Hepatocyte (in vitro differentiated cells): Measurements from ENCODE around the gene SMNDC1. TPM values are rescaled to one million over a fixed set of nuclear protein-coding genes. Genes with fewer than 3 reads are reported as not detected.

Experiments
- DNase-seq: peaks from one replicate; pipeline ENCODE4 v3.0.0-alpha.2; 2016; ENCODE audit warnings: low spot score
- H2AFZ ChIP-seq: fragments of 200-600 bp; sonication (generic); 2 replicates; pipeline ENCODE4 v1.6.0; 2016; ENCODE audit warnings: antibody characterized with exemption, mild to moderate bottlenecking
- H3K27ac ChIP-seq: fragments of 200-600 bp; sonication (generic); 2 replicates; pipeline ENCODE4 v1.5.1; 2016; ENCODE audit warnings: mild to moderate bottlenecking
- H3K27me3 ChIP-seq: fragments of 200-600 bp; sonication (generic); 2 replicates; pipeline ENCODE4 v1.6.1; 2016
- H3K36me3 ChIP-seq: fragments of 200-600 bp; sonication (generic); replicated peaks from 2 replicates; pipeline ENCODE4 v1.5.1; 2016; ENCODE audit warnings: low read depth; ENCODE audit not compliant: insufficient read depth
- H3K4me1 ChIP-seq: fragments of 200-600 bp; sonication (generic); 2 replicates; pipeline ENCODE4 v1.5.1; 2016; ENCODE audit warnings: mild to moderate bottlenecking, moderate library complexity; ENCODE audit not compliant: insufficient read depth
- H3K4me2 ChIP-seq: fragments of 200-600 bp; sonication (generic); 2 replicates; pipeline ENCODE4 v1.6.0; 2016
- H3K4me3 ChIP-seq: fragments of 200-600 bp; sonication (generic); 2 replicates; pipeline ENCODE4 v1.5.1; 2016; ENCODE audit warnings: mild to moderate bottlenecking
- H3K79me2 ChIP-seq: fragments of 200-600 bp; sonication (generic); 2 replicates; pipeline ENCODE4 v1.6.0; 2017; ENCODE audit warnings: mild to moderate bottlenecking
- H3K9me2 ChIP-seq: fragments of 200-600 bp; sonication (generic); replicated peaks from 2 replicates; pipeline ENCODE4 v1.6.0; 2017; ENCODE audit warnings: mild to moderate bottlenecking; ENCODE audit not compliant: insufficient read depth
- H3K9me3 ChIP-seq: fragments of 200-600 bp; sonication (generic); 2 replicates; pipeline ENCODE4 v1.5.1; 2016; ENCODE audit warnings: low read depth, mild to moderate bottlenecking
- H4K20me1 ChIP-seq: fragments of 200-600 bp; sonication (generic); 2 replicates; pipeline ENCODE4 v1.6.0; 2016; ENCODE audit warnings: mild to moderate bottlenecking; ENCODE audit not compliant: insufficient read depth, poor library complexity, severe bottlenecking
- CTCF ChIP-seq: fragments of 200-600 bp; sonication (generic); IDR thresholded peaks from 2 replicates; pipeline ENCODE4 v1.5.1; 2016; ENCODE audit warnings: antibody characterized with exemption, mild to moderate bottlenecking; ENCODE audit not compliant: poor library complexity
- EZH2 ChIP-seq: fragments of 200-600 bp; sonication (generic); IDR thresholded peaks from 2 replicates; pipeline ENCODE4 v1.6.1; 2016; ENCODE audit warnings: antibody characterized with exemption, mild to moderate bottlenecking, borderline replicate concordance
- EZH2phosphoT487 ChIP-seq: fragments of 200-600 bp; sonication (generic); IDR thresholded peaks from one replicate; pipeline ENCODE4 v1.6.1; 2018; ENCODE audit warnings: antibody characterized with exemption, mild to moderate bottlenecking, low read depth, moderate library complexity; ENCODE audit not compliant: unreplicated experiment, severe bottlenecking
- WGBS: methylation state at CpG from one replicate; pipeline ENCODE4 v1.1.6; 2016; ENCODE audit warnings: low lambda C conversion rate; ENCODE audit errors: missing lambda C conversion rate; 5-methylcytosine and 5-hydroxymethylcytosine counted together
- polyA plus RNA-seq: library from polyadenylated mRNA; unstranded; fragments of >200 nt; fragmentation: Nextera tagmentation; extraction: Ambion mirVana; gene quantifications from 2 replicates; pipeline ENCODE4 v1.2.1, GENCODE V29; 2016
- total RNA-seq: library from RNA; depleted of rRNA; stranded (reverse); fragments of >200 nt; gene quantifications from 2 replicates; pipeline ENCODE4 v1.2.3, GENCODE V29; 2014

SMNDC1 gene
- total and polyA plus RNA-seq, 2 experiments from 2014 or later = 13.6 to 14.3 TPM

GRCh38 chr10:110317866-110318850, 13.4 kb upstream of the SMNDC1 start:
- WGBS = 91% methylated on average over 15 of the region's 15 CpGs
- Histone ChIP-seq H3K27ac (no peak overlapping the region), H3K9me2 (no peaks in the 10 kb centered on the region), H4K20me1 (no peaks in the 10 kb centered on the region), H3K79me2 (no peaks in the 10 kb centered on the region), H3K27me3 (no peaks in the 10 kb centered on the region), H3K9me3 (no peaks in the 10 kb centered on the region), H3K4me2 (no peak overlapping the region), H3K4me1 (no peaks in the 10 kb centered on the region), H2AFZ (no peak overlapping the region), H3K36me3 (no peaks in the 10 kb centered on the region), H3K4me3 (no peak overlapping the region)
- DNase-seq = no peak
- TF ChIP-seq EZH2phosphoT487 = no peak
- no peak for TF ChIP-seq CTCF
- no peak for TF ChIP-seq EZH2

GRCh38 chr10:110313674-110314073, 9.0 kb upstream of the SMNDC1 start:
- H4K20me1 ChIP-seq = no peaks in the 10 kb centered on the region
- no peak overlapping the region for H2AFZ ChIP-seq
- H3K4me1 ChIP-seq = no peaks in the 10 kb centered on the region
- H3K9me3 ChIP-seq = no peaks in the 10 kb centered on the region
- no peaks in the 10 kb centered on the region for H3K9me2 ChIP-seq
- no peak overlapping the region for H3K27ac ChIP-seq
- no peaks in the 10 kb centered on the region for H3K36me3 ChIP-seq
- H3K4me3 ChIP-seq = no peak overlapping the region
- no peak for DNase-seq
- H3K27me3 ChIP-seq = no peaks in the 10 kb centered on the region
- H3K79me2 ChIP-seq = no peaks in the 10 kb centered on the region
- no peak overlapping the region for H3K4me2 ChIP-seq
- WGBS = 83% methylated on average over 2 of the region's 2 CpGs
- TF ChIP-seq CTCF (no peak), EZH2 (no peak), EZH2phosphoT487 (no peak)

GRCh38 chr10:110312206-110312605, 7.5 kb upstream of the SMNDC1 start:
- TF ChIP-seq EZH2 (no peak), CTCF (no peak), EZH2phosphoT487 (no peak)
- no peaks in the 10 kb centered on the region for H3K27me3 ChIP-seq
- H3K9me3 ChIP-seq = no peaks in the 10 kb centered on the region
- no peaks in the 10 kb centered on the region for H3K79me2 ChIP-seq
- no peaks in the 10 kb centered on the region for H3K9me2 ChIP-seq
- H3K4me2 ChIP-seq = no peak overlapping the region
- no peak for DNase-seq
- WGBS = 82% methylated on average over 2 of the region's 2 CpGs
- no peak overlapping the region for H3K27ac ChIP-seq
- no peak overlapping the region for H3K4me3 ChIP-seq
- H3K4me1 ChIP-seq = no peaks in the 10 kb centered on the region
- H3K36me3 ChIP-seq = no peaks in the 10 kb centered on the region
- no peaks in the 10 kb centered on the region for H4K20me1 ChIP-seq
- H2AFZ ChIP-seq = no peak overlapping the region
